Esophagus squamous epithelium (tissue), 5 donors: ENCODE data around the gene TMCC3. TPM values are rescaled to one million over a fixed set of nuclear protein-coding genes. Genes with fewer than 3 reads are reported as not detected.

Experiments used
- DNase-seq: peaks from one replicate; lab custom pipeline; 2025; lab: John Stamatoyannopoulos, UW
- H3K27ac ChIP-seq, 4 donors: fragments of 200-600 bp; sonication (generic); one replicate each; pipeline ENCODE4 v1.5.1; 2016 to 2019; ENCODE audit warnings: mild to moderate bottlenecking in 1 of 4
- H3K27me3 ChIP-seq, 4 donors: fragments of 200-600 bp; sonication (generic); 1 replicate in 3 of 4; 2 replicates in 1 of 4; pipeline versions ENCODE4 v1.5.1 to v1.6.0; 2017 to 2021; ENCODE audit warnings: antibody characterized with exemption in 1 of 4
- H3K36me3 ChIP-seq, 3 donors: fragments of 200-600 bp; sonication (generic); one replicate each; pipeline ENCODE4 v1.5.1; 2016 to 2019
- H3K4me1 ChIP-seq, 3 donors: fragments of 200-600 bp; sonication (generic); one replicate each; pipeline ENCODE4 v1.5.1; 2017 to 2019
- H3K4me3 ChIP-seq, 4 donors: fragments of 200-600 bp; sonication (generic); 1 replicate in 3 of 4; 2 replicates in 1 of 4; pipeline ENCODE4 v1.5.1; 2016 to 2019; ENCODE audit warnings: mild to moderate bottlenecking in 2 of 4, moderate library complexity in 1 of 4
- H3K9me3 ChIP-seq, 3 donors: fragments of 200-600 bp; sonication (generic); one replicate each; pipeline ENCODE4 v1.5.1; 2016 to 2019
- POLR2A ChIP-seq, 4 donors: fragments of 450-650 bp; IDR thresholded peaks; one replicate each; pipeline ENCODE4 v1.6.1; 2017; ENCODE audit warnings: antibody characterized with exemption in 4 of 4, mild to moderate bottlenecking in 4 of 4, moderate library complexity in 3 of 4
- WGBS, 2 donors: methylation state at CpG; one replicate each; pipeline ENCODE4 v1.1.5; 2018; 5-methylcytosine and 5-hydroxymethylcytosine counted together
- intact Hi-C: fragments of 100-400 bp; cut with DNase I; formaldehyde crosslinking; loops from one replicate; pipeline ENCODE4 v1.15.0; 2022
- total RNA-seq, 4 donors: library from RNA; depleted of rRNA; stranded (reverse); fragments of >200 nt; gene quantifications; one replicate each; pipeline ENCODE4 v1.1.0, GENCODE V29; 2016
- TF ChIP-seq, protein P1 (sequence below), 6 experiments: fragments of 450-650 bp in 4 of 6; fragments of 200-600 bp in 2 of 6; sonication (generic) in 2 of 6; IDR thresholded peaks; one replicate each; pipeline ENCODE4 v1.5.1; 2016 to 2019; ENCODE audit warnings: antibody characterized with exemption in 6 of 6, mild to moderate bottlenecking in 4 of 6, moderate library complexity in 4 of 6
- donor health status: DM: yes; HTN: yes; CAD: no.

Gene TMCC3
- total RNA-seq, 4 donors from 2014 or later = 6.8 to 14.2 (median 10.5) TPM

DNA sequence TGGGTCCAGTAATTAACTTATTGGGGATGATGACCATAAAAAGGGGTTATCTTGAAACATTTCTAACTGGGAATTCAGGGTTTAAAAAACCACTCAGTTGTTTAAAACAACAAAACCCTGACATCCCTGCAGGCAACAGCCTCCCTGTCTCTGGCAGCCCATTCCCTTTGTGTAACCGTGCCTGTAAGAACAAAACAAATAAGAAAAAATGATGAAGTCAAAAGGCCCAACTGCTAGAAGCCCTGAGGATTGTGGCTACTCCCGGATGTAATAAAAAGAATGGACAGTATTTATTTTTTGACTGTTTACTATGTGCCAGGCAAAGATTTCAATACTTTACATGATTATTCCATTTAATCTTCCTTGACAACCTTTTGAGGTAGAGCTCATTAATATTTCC lies 75.3 kb downstream of the TMCC3 start:
- TF ChIP-seq, protein P1, sequence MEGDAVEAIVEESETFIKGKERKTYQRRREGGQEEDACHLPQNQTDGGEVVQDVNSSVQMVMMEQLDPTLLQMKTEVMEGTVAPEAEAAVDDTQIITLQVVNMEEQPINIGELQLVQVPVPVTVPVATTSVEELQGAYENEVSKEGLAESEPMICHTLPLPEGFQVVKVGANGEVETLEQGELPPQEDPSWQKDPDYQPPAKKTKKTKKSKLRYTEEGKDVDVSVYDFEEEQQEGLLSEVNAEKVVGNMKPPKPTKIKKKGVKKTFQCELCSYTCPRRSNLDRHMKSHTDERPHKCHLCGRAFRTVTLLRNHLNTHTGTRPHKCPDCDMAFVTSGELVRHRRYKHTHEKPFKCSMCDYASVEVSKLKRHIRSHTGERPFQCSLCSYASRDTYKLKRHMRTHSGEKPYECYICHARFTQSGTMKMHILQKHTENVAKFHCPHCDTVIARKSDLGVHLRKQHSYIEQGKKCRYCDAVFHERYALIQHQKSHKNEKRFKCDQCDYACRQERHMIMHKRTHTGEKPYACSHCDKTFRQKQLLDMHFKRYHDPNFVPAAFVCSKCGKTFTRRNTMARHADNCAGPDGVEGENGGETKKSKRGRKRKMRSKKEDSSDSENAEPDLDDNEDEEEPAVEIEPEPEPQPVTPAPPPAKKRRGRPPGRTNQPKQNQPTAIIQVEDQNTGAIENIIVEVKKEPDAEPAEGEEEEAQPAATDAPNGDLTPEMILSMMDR (IDR thresholded peaks at IDR 0.05) = no peak
- no peak for TF ChIP-seq POLR2A (IDR thresholded peaks at IDR 0.05)
- Histone ChIP-seq H3K9me3 (no peaks in the 10 kb centered on the region), H3K27me3 (no peaks in the 10 kb centered on the region), H3K4me3 (no peak overlapping the region), H3K4me1 (peaks cover 0 to 15% (median 0%) of the 10 kb centered on the region in 3 donors), H3K36me3 (peaks cover 0 to 59% (median 9%) of the 10 kb centered on the region in 3 donors), H3K27ac (no peak overlapping the region)
- intact Hi-C loops = no loop called here
- WGBS, 2 donors = 26 to 61% methylated on average over 2 of the region's 2 CpGs
- no peak for DNase-seq

DNA sequence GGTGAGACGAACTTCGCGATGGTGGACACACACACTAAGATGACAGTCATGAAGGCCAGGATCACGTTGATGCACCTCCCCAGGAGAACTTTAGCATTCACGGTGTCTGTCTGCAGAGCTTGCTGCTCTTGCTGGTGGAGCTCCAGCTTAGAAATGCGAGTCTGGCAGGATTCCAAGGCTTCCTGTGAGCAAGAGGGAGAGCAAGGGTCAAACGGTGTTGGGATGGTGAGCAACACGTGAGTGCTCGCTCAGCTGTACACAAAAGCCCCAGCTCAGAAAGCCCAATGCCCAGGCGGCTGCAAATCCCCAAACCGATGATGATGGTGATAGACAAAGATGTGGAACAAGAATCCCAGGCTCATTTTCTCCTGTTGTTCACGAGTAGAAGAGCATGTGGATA lies 78.8 kb downstream of the TMCC3 start:
- intact Hi-C loops = no loop called here
- Histone ChIP-seq H3K27me3 (no peaks in the 10 kb centered on the region), H3K4me1 (peaks cover 0 to 16% (median 0%) of the 10 kb centered on the region in 3 donors), H3K4me3 (no peak overlapping the region), H3K36me3 (peaks cover 0 to 52% (median 4%) of the 10 kb centered on the region in 3 donors), H3K9me3 (no peaks in the 10 kb centered on the region), H3K27ac (no peak overlapping the region)
- no peak for TF ChIP-seq POLR2A (IDR thresholded peaks at IDR 0.05)
- TF ChIP-seq, protein P1 (IDR thresholded peaks at IDR 0.05) = no peak
- DNase-seq = no peak
- WGBS, 2 donors = 66% methylated on average over 11 to 12 of the region's 12 CpGs

DNA sequence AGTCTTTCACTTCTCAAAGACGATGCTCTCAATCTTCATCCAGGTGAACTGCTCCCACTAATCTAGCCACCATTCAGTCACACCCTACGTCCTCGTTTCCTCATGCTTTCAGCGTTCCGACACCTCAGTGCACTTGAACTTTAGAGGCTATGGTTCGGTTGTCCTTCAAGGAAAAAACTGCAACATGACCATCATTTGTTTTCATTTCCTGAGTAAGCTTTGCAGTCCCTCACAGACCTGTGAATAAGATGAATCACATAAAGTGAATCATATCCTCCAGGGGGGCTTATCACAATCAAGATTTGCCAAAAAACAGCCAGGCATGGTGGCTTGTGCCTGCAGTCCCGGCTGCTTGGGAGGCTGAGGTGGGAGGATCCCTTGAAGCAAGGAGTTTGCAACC lies 80.2 kb downstream of the TMCC3 start:
- H3K36me3 ChIP-seq = peaks cover 0 to 52% (median 4%) of the 10 kb centered on the region in 3 donors
- no peak overlapping the region for H3K4me3 ChIP-seq
- H3K27ac ChIP-seq = no peak overlapping the region
- no peaks in the 10 kb centered on the region for H3K9me3 ChIP-seq
- TF ChIP-seq, protein P1 (IDR thresholded peaks at IDR 0.05) = no peak
- no peak for TF ChIP-seq POLR2A (IDR thresholded peaks at IDR 0.05)
- intact Hi-C loops = no loop called here
- peaks cover 0 to 16% (median 0%) of the 10 kb centered on the region in 3 donors for H3K4me1 ChIP-seq
- 31 to 63% methylated on average over 7 of the region's 7 CpGs for WGBS, 2 donors
- DNase-seq = no peak
- H3K27me3 ChIP-seq = no peaks in the 10 kb centered on the region

DNA sequence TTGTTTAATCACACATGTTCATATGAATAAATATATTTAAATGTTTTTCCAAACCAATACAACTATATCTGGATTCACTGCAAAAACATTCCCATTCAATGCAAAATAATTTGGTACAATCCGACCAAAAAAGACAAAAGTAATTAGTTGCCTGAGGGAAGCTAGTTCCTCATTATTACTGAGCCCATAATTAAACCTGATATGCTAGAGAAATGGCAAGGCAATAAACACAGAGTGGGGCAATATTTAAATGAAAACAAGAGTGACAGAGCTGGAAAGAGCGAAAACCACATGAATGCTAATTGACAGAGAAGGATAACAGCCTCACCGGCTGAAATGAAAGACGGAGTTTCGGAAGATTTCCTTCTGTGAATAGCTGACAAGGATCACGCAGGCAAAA lies 82.6 kb downstream of the TMCC3 start:
- no peak for TF ChIP-seq POLR2A (IDR thresholded peaks at IDR 0.05)
- TF ChIP-seq, protein P1 (IDR thresholded peaks at IDR 0.05) = no peak
- no peak for DNase-seq
- Histone ChIP-seq H3K4me3 (no peak overlapping the region), H3K4me1 (peaks cover 0 to 16% (median 0%) of the 10 kb centered on the region in 3 donors), H3K36me3 (peaks cover 0 to 36% (median 4%) of the 10 kb centered on the region in 3 donors), H3K27ac (no peak overlapping the region), H3K9me3 (no peaks in the 10 kb centered on the region), H3K27me3 (no peaks in the 10 kb centered on the region)
- intact Hi-C loops = no loop called here
- WGBS, 2 donors = 89 to 90% methylated on average over 6 of the region's 6 CpGs

DNA sequence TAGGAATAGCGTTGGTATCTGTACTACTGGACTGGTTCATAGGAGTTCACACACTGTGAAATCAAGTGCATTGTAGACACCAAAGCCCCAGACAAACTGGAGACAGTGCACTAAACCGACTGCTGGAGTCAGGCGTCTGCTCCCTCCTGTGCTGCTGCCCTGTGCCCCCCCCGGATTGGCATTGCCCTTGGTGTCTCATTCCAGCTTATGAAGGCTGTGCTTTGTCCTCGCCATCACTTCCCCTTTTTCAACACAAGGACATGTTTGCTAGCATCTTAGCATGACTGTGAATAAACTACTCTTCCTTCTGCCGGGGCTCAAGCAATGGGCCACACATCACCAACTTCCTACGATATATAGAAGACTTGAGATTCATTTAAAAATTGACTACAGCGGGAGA lies 84.0 kb downstream of the TMCC3 start:
- intact Hi-C loops = no loop called here
- Histone ChIP-seq H3K4me1 (peaks cover 6 to 24% (median 8%) of the 10 kb centered on the region in 3 donors), H3K27me3 (no peaks in the 10 kb centered on the region), H3K4me3 (no peak overlapping the region), H3K9me3 (no peaks in the 10 kb centered on the region), H3K36me3 (peaks cover 0 to 24% (median 4%) of the 10 kb centered on the region in 3 donors), H3K27ac (no peak overlapping the region)
- DNase-seq = no peak
- 80 to 84% methylated on average over 6 to 8 of the region's 8 CpGs for WGBS, 2 donors
- TF ChIP-seq, protein P1 (IDR thresholded peaks at IDR 0.05) = no peak
- TF ChIP-seq POLR2A (IDR thresholded peaks at IDR 0.05) = no peak
